Daoy (cell line): ENCODE measurements around the gene C6orf163. TPM values are rescaled to one million over a fixed set of nuclear protein-coding genes. Genes with fewer than 3 reads are reported as not detected.

Experiments
- total RNA-seq: library from RNA; depleted of rRNA; stranded (reverse); fragments of >200 nt; shearing (Covaris generic); gene quantifications from 2 replicates; pipeline ENCODE4 v1.2.3, GENCODE V29; 2014; rRNA removed

Gene C6orf163
- total RNA-seq, 1 experiment from 2014 or later = 0.63 TPM

Other genes with a start within 250 kb of the C6orf163 start
- not detected in 2 replicates for gene CGA, start 249.7 kb upstream of the C6orf163 start, total RNA-seq
- 4.9 and 8.4 TPM in 2 replicates for gene ZNF292, start 189.2 kb upstream of the C6orf163 start, total RNA-seq
- gene SMIM8, start 22.2 kb upstream of the C6orf163 start, total RNA-seq = 2.8 and 3.4 TPM in 2 replicates
- gene GJB7, start 15.5 kb upstream of the C6orf163 start, total RNA-seq = not detected in 2 replicates
- gene CFAP206, start 63.2 kb downstream of the C6orf163 start, total RNA-seq = 1.2 TPM in 1 of 2 replicates, not detected in the other
- gene SLC35A1, start 128.2 kb downstream of the C6orf163 start, total RNA-seq = 14.1 and 22.6 TPM in 2 replicates
- gene RARS2, start 245.2 kb downstream of the C6orf163 start, total RNA-seq = 38.9 and 39.6 TPM in 2 replicates
- 39.1 and 44.2 TPM in 2 replicates for gene ORC3, start 245.3 kb downstream of the C6orf163 start, total RNA-seq